ENCODE measurements around the gene WIPF3. TPM values are rescaled to one million over a fixed set of nuclear protein-coding genes. Genes with fewer than 3 reads are reported as not detected.
A peak's percentile ranks its signal among the peaks of the same experiment; 100 is the strongest.

The WIPF3 gene
- total and polyA plus RNA-seq, 2 experiments from 2014 or later, result 1.4 to 2.8 TPM

DNA sequence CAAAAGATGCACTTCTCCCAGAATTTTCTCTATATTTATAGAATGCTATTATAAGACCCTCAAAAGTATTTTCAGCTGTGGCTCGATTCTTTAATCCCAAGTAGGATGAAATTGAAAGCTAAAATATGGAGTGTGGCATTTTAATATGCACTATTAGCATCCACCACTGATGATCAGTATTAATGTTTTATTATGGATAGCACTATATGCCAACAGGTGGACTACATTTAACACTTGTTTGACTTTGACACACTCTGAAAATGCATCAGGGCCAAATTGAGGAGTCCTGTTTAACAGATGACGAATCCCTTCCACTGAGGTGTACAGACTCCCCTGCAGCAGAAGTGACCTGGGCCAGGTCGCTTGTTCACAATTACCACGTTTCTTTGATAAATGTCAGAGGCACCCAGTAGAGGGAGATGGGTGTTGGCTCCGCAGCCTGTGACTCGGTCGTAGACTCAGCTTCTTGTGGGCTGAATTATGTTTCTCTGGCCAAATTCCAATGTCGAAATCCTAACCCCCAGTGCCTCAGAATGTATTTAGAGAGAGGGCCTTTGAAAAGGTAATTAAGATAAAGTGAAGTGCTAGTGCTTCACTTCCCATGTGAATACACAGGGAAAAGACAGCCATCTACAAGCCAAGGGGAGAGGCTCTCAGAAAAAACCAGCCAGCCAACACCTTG, 48.1 kb downstream of the WIPF3 start:
- H3K4me3 ChIP-seq, result no peak overlapping the region
- H3K36me3 ChIP-seq, result no peaks in the 10 kb centered on the region
- no peak overlapping the region for H3K27ac ChIP-seq
- TF ChIP-seq, protein P1, sequence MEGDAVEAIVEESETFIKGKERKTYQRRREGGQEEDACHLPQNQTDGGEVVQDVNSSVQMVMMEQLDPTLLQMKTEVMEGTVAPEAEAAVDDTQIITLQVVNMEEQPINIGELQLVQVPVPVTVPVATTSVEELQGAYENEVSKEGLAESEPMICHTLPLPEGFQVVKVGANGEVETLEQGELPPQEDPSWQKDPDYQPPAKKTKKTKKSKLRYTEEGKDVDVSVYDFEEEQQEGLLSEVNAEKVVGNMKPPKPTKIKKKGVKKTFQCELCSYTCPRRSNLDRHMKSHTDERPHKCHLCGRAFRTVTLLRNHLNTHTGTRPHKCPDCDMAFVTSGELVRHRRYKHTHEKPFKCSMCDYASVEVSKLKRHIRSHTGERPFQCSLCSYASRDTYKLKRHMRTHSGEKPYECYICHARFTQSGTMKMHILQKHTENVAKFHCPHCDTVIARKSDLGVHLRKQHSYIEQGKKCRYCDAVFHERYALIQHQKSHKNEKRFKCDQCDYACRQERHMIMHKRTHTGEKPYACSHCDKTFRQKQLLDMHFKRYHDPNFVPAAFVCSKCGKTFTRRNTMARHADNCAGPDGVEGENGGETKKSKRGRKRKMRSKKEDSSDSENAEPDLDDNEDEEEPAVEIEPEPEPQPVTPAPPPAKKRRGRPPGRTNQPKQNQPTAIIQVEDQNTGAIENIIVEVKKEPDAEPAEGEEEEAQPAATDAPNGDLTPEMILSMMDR (IDR thresholded peaks at IDR 0.05; ENCODE audit: low read depth, low read length), result peak; percentile 21
- H3K9me3 ChIP-seq (ENCODE audit: low read depth), result no peaks in the 10 kb centered on the region
- DNase-seq (ENCODE audit: low read depth in 1 of 2, low spot score in 1 of 2), result peak; percentile 67 to 75
- peaks cover 92% of the 10 kb centered on the region for H3K27me3 ChIP-seq
- H3K4me1 ChIP-seq (ENCODE audit: low read depth), result peaks cover 20% of the 10 kb centered on the region

DNA sequence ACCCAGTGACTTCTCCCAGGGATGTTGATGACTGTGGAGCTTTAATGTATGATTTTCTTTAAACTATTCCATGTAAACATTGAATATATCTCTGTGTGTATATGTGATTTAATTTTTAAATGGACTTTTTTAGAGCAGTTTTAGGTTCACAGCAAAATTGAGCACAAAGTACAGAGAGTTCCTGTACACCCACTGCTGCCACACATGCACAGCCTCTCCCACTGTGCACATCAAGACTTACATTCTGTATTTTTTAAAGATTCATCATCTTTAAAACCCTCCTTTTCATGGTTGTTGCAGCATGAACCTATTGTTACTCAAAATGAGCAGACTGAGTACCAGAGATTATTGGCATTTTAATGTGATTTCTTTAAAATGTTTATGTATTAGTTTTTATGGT, 51.3 kb downstream of the WIPF3 start:
- DNase-seq (ENCODE audit: low read depth in 1 of 2, low spot score in 1 of 2), result no peak
- TF ChIP-seq, protein P1 (IDR thresholded peaks at IDR 0.05; ENCODE audit: low read depth, low read length), result no peak
- Histone ChIP-seq H3K27me3 (peaks cover 91% of the 10 kb centered on the region), H3K36me3 (no peaks in the 10 kb centered on the region), H3K9me3 (ENCODE audit: low read depth) (no peaks in the 10 kb centered on the region), H3K4me3 (no peak overlapping the region), H3K4me1 (ENCODE audit: low read depth) (peaks cover 20% of the 10 kb centered on the region), H3K27ac (no peak overlapping the region)

DNA sequence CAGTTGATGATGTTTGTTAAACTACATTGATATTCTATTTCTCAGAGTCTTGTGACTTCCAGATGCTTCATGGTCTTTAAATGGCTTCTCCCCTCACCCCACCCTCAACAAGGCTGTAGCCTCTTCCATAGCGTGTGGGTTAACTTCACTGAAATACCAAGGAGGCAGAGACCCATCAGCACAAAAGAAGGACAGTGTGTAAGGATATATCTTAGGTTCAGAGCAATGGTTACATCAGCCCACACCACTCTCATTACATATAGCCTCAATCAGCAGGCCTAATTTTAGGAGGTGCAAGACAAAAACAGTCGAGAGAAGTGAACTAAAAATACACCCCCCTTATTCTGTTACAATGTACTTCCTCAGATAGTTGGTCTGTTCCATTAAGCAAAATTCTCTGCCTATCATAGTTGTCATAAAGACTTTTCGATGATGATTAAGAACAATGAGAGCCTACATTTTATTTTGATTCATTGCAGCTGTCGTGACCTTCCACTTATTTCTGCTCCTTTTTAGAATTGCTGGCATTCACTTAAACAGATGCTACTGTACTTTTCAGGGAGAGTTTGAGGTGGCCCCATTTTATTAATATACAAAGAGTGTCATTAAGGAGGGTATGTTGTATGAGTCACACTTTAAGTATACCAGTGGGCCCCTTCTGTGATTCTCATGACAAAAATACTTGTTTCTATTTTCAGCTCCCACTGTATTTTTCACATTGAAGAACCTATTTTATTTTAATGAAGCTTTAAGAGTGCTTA, 52.1 kb downstream of the WIPF3 start:
- H3K27ac ChIP-seq, result no peak overlapping the region
- H3K9me3 ChIP-seq (ENCODE audit: low read depth), result no peaks in the 10 kb centered on the region
- peaks cover 20% of the 10 kb centered on the region for H3K4me1 ChIP-seq (ENCODE audit: low read depth)
- peaks cover 91% of the 10 kb centered on the region for H3K27me3 ChIP-seq
- no peaks in the 10 kb centered on the region for H3K36me3 ChIP-seq
- H3K4me3 ChIP-seq, result no peak overlapping the region
- TF ChIP-seq, protein P1 (IDR thresholded peaks at IDR 0.05; ENCODE audit: low read depth, low read length), result no peak
- no peak for DNase-seq (ENCODE audit: low read depth in 1 of 2, low spot score in 1 of 2)

DNA sequence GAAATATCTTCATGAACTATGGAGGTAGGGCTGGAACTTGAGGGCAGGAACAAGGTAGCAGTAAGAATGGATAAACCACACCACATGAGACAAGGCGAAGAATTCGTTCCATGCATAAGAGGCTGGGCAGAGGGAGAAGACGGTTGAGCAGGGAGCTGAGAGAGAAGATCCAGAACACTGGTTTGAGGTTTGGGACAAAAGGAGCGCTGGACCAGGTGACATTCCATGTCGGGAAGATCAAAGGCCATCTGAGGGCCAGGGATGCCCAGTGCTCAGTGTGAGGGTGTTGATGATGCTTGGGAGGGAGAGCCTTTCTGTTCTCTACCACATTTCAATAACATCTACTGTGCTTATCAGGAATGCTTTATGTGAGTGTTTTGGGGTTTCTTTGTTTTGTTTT, 52.8 kb downstream of the WIPF3 start:
- Histone ChIP-seq H3K4me3 (no peak overlapping the region), H3K27me3 (peaks cover 91% of the 10 kb centered on the region), H3K9me3 (ENCODE audit: low read depth) (no peaks in the 10 kb centered on the region), H3K27ac (no peak overlapping the region), H3K4me1 (ENCODE audit: low read depth) (peaks cover 20% of the 10 kb centered on the region), H3K36me3 (no peaks in the 10 kb centered on the region)
- TF ChIP-seq, protein P1 (IDR thresholded peaks at IDR 0.05; ENCODE audit: low read depth, low read length), result no peak
- no peak for DNase-seq (ENCODE audit: low read depth in 1 of 2, low spot score in 1 of 2)

DNA sequence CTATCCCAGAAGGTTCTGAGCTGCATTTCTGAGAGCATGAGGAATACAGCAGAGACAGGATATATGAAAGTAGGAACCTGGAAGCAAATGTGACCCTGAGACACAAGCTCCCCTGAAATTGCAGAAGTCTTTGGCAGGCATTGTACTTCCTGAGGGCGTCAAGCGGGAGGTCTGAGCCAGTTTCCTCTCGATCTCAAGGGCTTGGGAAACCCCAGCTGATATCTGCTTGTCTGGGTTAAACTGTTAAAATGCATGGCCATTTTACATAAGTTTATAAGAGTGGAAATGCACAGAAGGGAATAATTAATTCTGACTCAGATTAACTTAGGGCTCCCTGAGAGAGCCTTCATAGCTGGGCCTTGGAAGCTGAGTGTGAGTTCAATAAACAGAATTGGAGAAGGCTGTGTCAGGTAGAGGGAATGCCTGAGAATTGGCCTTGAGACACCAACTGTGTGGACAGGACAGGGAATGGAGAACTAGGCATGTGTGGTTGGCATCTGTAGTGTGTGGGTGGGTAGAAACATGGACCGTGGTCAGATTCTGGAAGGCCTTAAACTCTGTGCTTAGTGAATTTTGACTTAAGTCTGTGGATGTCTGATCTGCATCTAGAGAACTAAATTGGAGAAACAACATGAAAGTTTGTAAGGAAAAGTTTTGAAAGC, 53.3 kb downstream of the WIPF3 start:
- no peak overlapping the region for H3K27ac ChIP-seq

More for the DNA sequence above, 53.3 kb downstream of the WIPF3 start:
- peaks cover 93% of the 10 kb centered on the region for H3K27me3 ChIP-seq
- peaks cover 16% of the 10 kb centered on the region for H3K4me1 ChIP-seq (ENCODE audit: low read depth)
- H3K36me3 ChIP-seq, result no peaks in the 10 kb centered on the region
- H3K4me3 ChIP-seq, result no peak overlapping the region
- TF ChIP-seq, protein P1 (IDR thresholded peaks at IDR 0.05; ENCODE audit: low read depth, low read length), result no peak
- peak in 1 of 2 donors; percentile 54 for DNase-seq (ENCODE audit: low read depth in 1 of 2, low spot score in 1 of 2)
- H3K9me3 ChIP-seq (ENCODE audit: low read depth), result no peaks in the 10 kb centered on the region
